GM12891 (cell line): ENCODE measurements around the gene TSSK6.

Source experiments
- POLR2A ChIP-seq: IDR thresholded peaks from 2 replicates; pipeline ENCODE4 v1.6.1; 2011; ENCODE audit warnings: low read depth, low read length, control low read depth
- POLR2AphosphoS5 ChIP-seq: IDR thresholded peaks from 2 replicates; pipeline ENCODE4 v1.6.1; 2011; ENCODE audit warnings: low read depth, low read length, control low read depth
- TAF1 ChIP-seq: IDR thresholded peaks from 2 replicates; pipeline ENCODE4 v1.6.1; 2011; ENCODE audit warnings: low read depth, low read length, control low read depth

DNA sequence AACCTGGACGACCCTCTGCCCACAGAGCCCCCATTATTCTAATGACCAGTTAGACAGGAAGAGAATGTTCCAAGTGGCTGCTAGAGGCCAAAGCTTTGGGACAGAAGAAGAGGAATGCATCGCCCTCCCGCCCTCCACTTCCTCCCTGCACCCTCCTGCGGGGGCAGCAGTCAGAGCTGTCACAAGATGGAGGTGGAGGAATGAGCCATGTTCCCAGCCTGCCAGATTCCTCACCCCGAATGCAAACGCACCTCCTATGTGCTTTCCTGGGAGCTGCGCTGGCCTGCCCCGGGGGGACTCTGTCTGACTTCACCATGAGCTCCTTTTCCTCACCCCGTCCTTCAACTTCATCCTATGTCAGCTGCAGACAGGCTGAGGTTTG is 15.1 kb upstream of the TSSK6 start:
- TF ChIP-seq POLR2AphosphoS5 (no peak), TAF1 (no peak), POLR2A (no peak)
